Astrocyte (in vitro differentiated cells and primary cell): ENCODE data around the gene MORC2. TPM values are rescaled to one million over a fixed set of nuclear protein-coding genes. Genes with fewer than 3 reads are reported as not detected.

Experiments
- DNase-seq: peaks from one replicate; pipeline ENCODE4 v3.0.0-alpha.2; 2010; ENCODE audit warnings: low read depth
- FAIRE-seq: peaks from 2 replicates; lab custom pipeline; 2011; peaks lifted over from hg19 to GRCh38; lab: Jason Lieb, UNC
- H2AFZ ChIP-seq: 2 replicates; pipeline ENCODE4 v1.6.0; 2012; ENCODE audit warnings: low read depth, low read length, inconsistent platforms
- H3K27ac ChIP-seq: 2 replicates; pipeline ENCODE4 v1.5.1; 2011; ENCODE audit warnings: low read depth, low read length, inconsistent platforms
- H3K27me3 ChIP-seq: 2 replicates; pipeline ENCODE4 v1.6.0; 2011; ENCODE audit warnings: low read length, inconsistent platforms; ENCODE audit not compliant: insufficient read depth
- H3K36me3 ChIP-seq: 2 replicates; pipeline ENCODE4 v1.5.1; 2011; ENCODE audit warnings: low read length, inconsistent platforms; ENCODE audit not compliant: insufficient read depth
- H3K4me1 ChIP-seq: 2 replicates; pipeline ENCODE4 v1.5.1; 2011; ENCODE audit warnings: low read length, inconsistent platforms; ENCODE audit not compliant: insufficient read depth
- H3K4me2 ChIP-seq: 2 replicates; pipeline ENCODE4 v1.6.0; 2012; ENCODE audit warnings: low read length, inconsistent platforms
- H3K4me3 ChIP-seq: 2 replicates; pipeline ENCODE4 v1.5.1; 2011; ENCODE audit warnings: low read depth, mild to moderate bottlenecking, low read length, inconsistent platforms; ENCODE audit not compliant: insufficient read depth
- H3K79me2 ChIP-seq: 2 replicates; pipeline ENCODE4 v1.6.0; 2012; ENCODE audit warnings: mild to moderate bottlenecking, low read length, inconsistent platforms; ENCODE audit not compliant: insufficient read depth
- H3K9ac ChIP-seq: 2 replicates; pipeline ENCODE4 v1.6.0; 2012; ENCODE audit warnings: mild to moderate bottlenecking, low read length, inconsistent platforms
- H3K9me3 ChIP-seq: 2 replicates; pipeline ENCODE4 v1.5.1; 2012; ENCODE audit warnings: low read depth, mild to moderate bottlenecking, low read length, inconsistent platforms; ENCODE audit not compliant: insufficient read depth
- H4K20me1 ChIP-seq: 2 replicates; pipeline ENCODE4 v1.6.0; 2012; ENCODE audit warnings: low read length, inconsistent platforms; ENCODE audit not compliant: insufficient read depth
- H3K27ac Mint-ChIP-seq: one replicate; pipeline ENCODE4 v1.8.0; 2021; ENCODE audit warnings: mild to moderate bottlenecking, mixed read lengths; ENCODE audit not compliant: unreplicated experiment
- H3K27me3 Mint-ChIP-seq: one replicate; pipeline ENCODE4 v1.8.0; 2021; ENCODE audit warnings: low read depth, mixed read lengths; ENCODE audit not compliant: unreplicated experiment
- H3K36me3 Mint-ChIP-seq: one replicate; pipeline ENCODE4 v1.8.0; 2021; ENCODE audit warnings: low read depth, mixed read lengths; ENCODE audit not compliant: unreplicated experiment
- H3K4me1 Mint-ChIP-seq: one replicate; pipeline ENCODE4 v1.8.0; 2021; ENCODE audit warnings: low read depth, mixed read lengths; ENCODE audit not compliant: unreplicated experiment
- H3K4me3 Mint-ChIP-seq: one replicate; pipeline ENCODE4 v1.8.0; 2021; ENCODE audit warnings: mild to moderate bottlenecking, moderate library complexity, mixed read lengths; ENCODE audit not compliant: unreplicated experiment
- H3K9me3 Mint-ChIP-seq: one replicate; pipeline ENCODE4 v1.8.0; 2021; ENCODE audit warnings: mild to moderate bottlenecking, mixed read lengths; ENCODE audit not compliant: unreplicated experiment
- EZH2 ChIP-seq: IDR thresholded peaks from 2 replicates; pipeline ENCODE4 v1.6.1; 2012; ENCODE audit warnings: mild to moderate bottlenecking, low read length, inconsistent platforms; ENCODE audit not compliant: insufficient read depth
- total RNA-seq: library from RNA; stranded (reverse); gene quantifications from 2 replicates; pipeline ENCODE4 v1.2.1, GENCODE V29; 2021
- TF ChIP-seq, protein P1 (sequence below): IDR thresholded peaks from 2 replicates; pipeline ENCODE4 v1.5.1; 2011; ENCODE audit warnings: low read depth, mild to moderate bottlenecking, inconsistent platforms, low read length, moderate library complexity; ENCODE audit not compliant: insufficient read depth

Gene MORC2
- total RNA-seq, 1 donor from 2014 or later, result 45.9 TPM

DNA sequence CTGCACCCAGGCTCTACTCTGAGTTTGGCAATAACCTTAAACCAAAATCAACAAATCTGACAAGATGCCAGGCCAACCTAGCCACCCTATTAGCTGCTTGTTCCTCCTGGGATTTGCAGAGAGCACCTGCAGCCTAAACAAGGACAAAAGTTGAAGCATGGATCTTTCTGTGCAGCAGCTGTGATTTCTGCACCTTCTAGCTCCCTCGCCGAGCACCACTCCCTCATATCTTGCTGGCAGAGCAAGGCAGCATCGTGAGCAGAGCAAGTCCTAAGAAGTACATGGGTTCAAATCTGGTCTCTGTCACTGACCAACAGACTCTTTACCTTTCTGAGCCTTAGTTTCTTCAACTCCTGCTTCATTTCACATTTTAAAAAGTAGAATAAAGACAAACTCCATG, 38.3 kb downstream of the MORC2 start:
- TF ChIP-seq, protein P1, sequence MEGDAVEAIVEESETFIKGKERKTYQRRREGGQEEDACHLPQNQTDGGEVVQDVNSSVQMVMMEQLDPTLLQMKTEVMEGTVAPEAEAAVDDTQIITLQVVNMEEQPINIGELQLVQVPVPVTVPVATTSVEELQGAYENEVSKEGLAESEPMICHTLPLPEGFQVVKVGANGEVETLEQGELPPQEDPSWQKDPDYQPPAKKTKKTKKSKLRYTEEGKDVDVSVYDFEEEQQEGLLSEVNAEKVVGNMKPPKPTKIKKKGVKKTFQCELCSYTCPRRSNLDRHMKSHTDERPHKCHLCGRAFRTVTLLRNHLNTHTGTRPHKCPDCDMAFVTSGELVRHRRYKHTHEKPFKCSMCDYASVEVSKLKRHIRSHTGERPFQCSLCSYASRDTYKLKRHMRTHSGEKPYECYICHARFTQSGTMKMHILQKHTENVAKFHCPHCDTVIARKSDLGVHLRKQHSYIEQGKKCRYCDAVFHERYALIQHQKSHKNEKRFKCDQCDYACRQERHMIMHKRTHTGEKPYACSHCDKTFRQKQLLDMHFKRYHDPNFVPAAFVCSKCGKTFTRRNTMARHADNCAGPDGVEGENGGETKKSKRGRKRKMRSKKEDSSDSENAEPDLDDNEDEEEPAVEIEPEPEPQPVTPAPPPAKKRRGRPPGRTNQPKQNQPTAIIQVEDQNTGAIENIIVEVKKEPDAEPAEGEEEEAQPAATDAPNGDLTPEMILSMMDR, result no peak
- TF ChIP-seq EZH2, result no peak
- Mint-ChIP-seq H3K4me1 (peaks cover 4% of the 10 kb centered on the region), H3K4me3 (no peak overlapping the region), H3K27me3 (no peaks in the 10 kb centered on the region), H3K9me3 (no peaks in the 10 kb centered on the region), H3K27ac (no peak overlapping the region), H3K36me3 (peaks cover 47% of the 10 kb centered on the region)
- Histone ChIP-seq H3K79me2 (no peaks in the 10 kb centered on the region), H3K4me3 (no peak overlapping the region), H3K27me3 (no peaks in the 10 kb centered on the region), H3K36me3 (peaks cover 57% of the 10 kb centered on the region), H3K27ac (no peak overlapping the region), H3K4me2 (no peak overlapping the region), H4K20me1 (peaks cover 12% of the 10 kb centered on the region), H3K9me3 (no peaks in the 10 kb centered on the region), H3K9ac (no peak overlapping the region), H3K4me1 (no peaks in the 10 kb centered on the region), H2AFZ (no peak overlapping the region)
- no peak for DNase-seq
- no peak for FAIRE-seq

DNA sequence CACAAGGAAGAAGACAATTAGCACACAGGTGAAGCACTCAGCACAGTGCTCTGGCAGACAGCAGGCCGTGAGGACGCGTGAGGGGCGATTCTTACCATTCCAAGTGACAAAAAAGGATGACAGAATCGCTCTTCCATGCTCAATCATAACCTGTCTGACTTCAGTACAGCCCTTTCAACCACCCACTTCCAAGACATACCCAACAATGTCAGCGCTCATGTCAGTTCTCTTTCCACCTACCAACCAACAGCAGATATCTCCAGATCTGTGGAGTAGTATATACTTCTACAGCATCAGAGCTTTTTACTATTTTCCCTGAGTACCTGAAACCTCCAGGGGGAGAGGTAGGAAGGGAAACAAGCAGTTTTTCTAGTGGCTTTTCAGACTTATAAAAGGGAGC, 40.2 kb downstream of the MORC2 start:
- Histone ChIP-seq H4K20me1 (peaks cover 12% of the 10 kb centered on the region), H3K79me2 (no peaks in the 10 kb centered on the region)

DNA sequence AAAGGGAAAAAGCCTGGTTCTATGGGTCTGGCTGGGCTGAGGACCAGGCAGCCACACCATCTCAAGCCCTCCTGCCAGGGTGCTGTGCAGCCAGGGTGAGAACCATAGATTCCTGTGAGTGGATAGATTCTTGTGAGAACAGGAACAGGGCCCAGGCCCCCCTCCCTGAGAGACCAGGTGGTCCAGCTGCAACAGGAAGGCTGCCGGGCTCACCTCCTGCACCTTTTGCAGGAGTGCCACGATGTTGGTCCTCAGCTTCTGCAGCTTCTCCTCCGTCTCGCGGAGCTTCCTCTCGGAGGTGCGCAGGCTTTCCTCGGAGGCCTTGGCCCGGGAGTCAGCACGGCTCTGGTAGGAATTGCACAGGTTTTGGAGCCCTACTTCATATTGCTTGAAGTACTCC, 40.8 kb downstream of the MORC2 start:
- Mint-ChIP-seq H3K4me1 (peaks cover 4% of the 10 kb centered on the region), H3K27ac (no peak overlapping the region), H3K27me3 (no peaks in the 10 kb centered on the region), H3K4me3 (no peak overlapping the region), H3K9me3 (no peaks in the 10 kb centered on the region), H3K36me3 (peaks cover 27% of the 10 kb centered on the region)
- Histone ChIP-seq H3K27ac (no peak overlapping the region), H3K79me2 (no peaks in the 10 kb centered on the region), H3K4me3 (no peak overlapping the region), H4K20me1 (peaks cover 12% of the 10 kb centered on the region), H2AFZ (no peak overlapping the region), H3K4me2 (no peak overlapping the region), H3K36me3 (peaks cover 44% of the 10 kb centered on the region), H3K9ac (no peak overlapping the region), H3K27me3 (no peaks in the 10 kb centered on the region), H3K4me1 (no peaks in the 10 kb centered on the region), H3K9me3 (no peaks in the 10 kb centered on the region)
- DNase-seq (no peak), FAIRE-seq (no peak)
- no peak for TF ChIP-seq EZH2

More for the DNA sequence above, 40.2 kb downstream of the MORC2 start:
- peaks cover 4% of the 10 kb centered on the region for H3K4me1 Mint-ChIP-seq
- no peak for TF ChIP-seq EZH2
- TF ChIP-seq, protein P1, result no peak
- FAIRE-seq (no peak), DNase-seq (no peak)
- H3K36me3 ChIP-seq, result peaks cover 50% of the 10 kb centered on the region
- peaks cover 31% of the 10 kb centered on the region for H3K36me3 Mint-ChIP-seq
- H3K27me3 ChIP-seq, result no peaks in the 10 kb centered on the region
- no peak overlapping the region for H3K27ac Mint-ChIP-seq
- H3K4me1 ChIP-seq, result no peaks in the 10 kb centered on the region
- no peak overlapping the region for H3K4me3 Mint-ChIP-seq
- H3K27ac ChIP-seq, result no peak overlapping the region
- H2AFZ ChIP-seq, result no peak overlapping the region
- no peak overlapping the region for H3K4me3 ChIP-seq
- no peak overlapping the region for H3K4me2 ChIP-seq
- no peaks in the 10 kb centered on the region for H3K9me3 ChIP-seq
- no peaks in the 10 kb centered on the region for H3K9me3 Mint-ChIP-seq
- no peak overlapping the region for H3K9ac ChIP-seq
- no peaks in the 10 kb centered on the region for H3K27me3 Mint-ChIP-seq
